Loucy (cell line): ENCODE data around the gene GHITM.
"Not testable (repeated sequence)": the region's sequence is repeated elsewhere in the genome, so short reads cannot be mapped to it uniquely, and the experiment has no call there.

Experiments
- H2AFZ ChIP-seq: fragments of 200-600 bp; sonication (generic); 2 replicates; pipeline ENCODE4 v1.6.0; 2016; ENCODE audit warnings: antibody characterized with exemption, mild to moderate bottlenecking, low read length, moderate library complexity
- H3F3A ChIP-seq: fragments of 200-600 bp; 2 replicates; pipeline ENCODE4 v1.6.0; 2016; ENCODE audit warnings: antibody characterized with exemption, low read depth, mild to moderate bottlenecking
- H3K27me3 ChIP-seq: fragments of 200-600 bp; sonication (generic); 2 replicates; pipeline ENCODE4 v1.6.1; 2014; ENCODE audit warnings: low read length, mild to moderate bottlenecking; ENCODE audit not compliant: insufficient read depth, poor library complexity, severe bottlenecking
- H3K36me3 ChIP-seq: fragments of 200-600 bp; sonication (generic); 2 replicates; pipeline ENCODE4 v1.6.1; 2016; ENCODE audit warnings: low read length; ENCODE audit not compliant: insufficient read depth
- H3K4me1 ChIP-seq: fragments of 200-600 bp; sonication (generic); 2 replicates; pipeline ENCODE4 v1.5.1; 2014; ENCODE audit warnings: low read length, mild to moderate bottlenecking; ENCODE audit not compliant: insufficient read depth, poor library complexity, severe bottlenecking
- H3K4me2 ChIP-seq: fragments of 200-600 bp; sonication (generic); 2 replicates; pipeline ENCODE4 v1.6.0; 2014; ENCODE audit warnings: antibody characterized with exemption, low read length, low read depth, mild to moderate bottlenecking; ENCODE audit not compliant: poor library complexity, severe bottlenecking
- H3K4me3 ChIP-seq: fragments of 200-600 bp; sonication (generic); 2 replicates; pipeline ENCODE4 v1.5.1; 2014; ENCODE audit warnings: low read length, mild to moderate bottlenecking, mixed read lengths; ENCODE audit not compliant: poor library complexity, severe bottlenecking
- H3K79me2 ChIP-seq: fragments of 200-600 bp; sonication (generic); 2 replicates; pipeline ENCODE4 v1.6.1; 2014; ENCODE audit warnings: low read length; ENCODE audit not compliant: insufficient read depth
- H3K9ac ChIP-seq: fragments of 200-600 bp; sonication (generic); 2 replicates; pipeline ENCODE4 v1.6.0; 2014; ENCODE audit warnings: mild to moderate bottlenecking, low read depth, low read length, moderate library complexity; ENCODE audit not compliant: poor library complexity, severe bottlenecking
- H3K9me2 ChIP-seq: fragments of 200-600 bp; sonication (generic); replicated peaks from 2 replicates; pipeline ENCODE4 v1.6.1; 2016; ENCODE audit warnings: low read depth, low read length, mixed read lengths
- H3K9me3 ChIP-seq: fragments of 200-600 bp; sonication (generic); 2 replicates; pipeline ENCODE4 v1.6.1; 2014; ENCODE audit warnings: mild to moderate bottlenecking, antibody characterized with exemption, low read length, low read depth; ENCODE audit not compliant: insufficient read depth
- H4K20me1 ChIP-seq: fragments of 200-600 bp; sonication (generic); 2 replicates; pipeline ENCODE4 v1.6.0; 2014; ENCODE audit warnings: antibody characterized with exemption, low read length, mild to moderate bottlenecking; ENCODE audit not compliant: insufficient read depth, poor library complexity, severe bottlenecking
- EZH2phosphoT487 ChIP-seq: fragments of 200-600 bp; IDR thresholded peaks from 2 replicates; pipeline ENCODE4 v1.6.1; 2018; ENCODE audit warnings: antibody characterized with exemption, mild to moderate bottlenecking, moderate library complexity, borderline replicate concordance
- TF ChIP-seq, protein P1 (sequence below): fragments of 200-600 bp; sonication (generic); conservative IDR thresholded peaks from 2 replicates; pipeline ENCODE4 v1.5.1; 2014; ENCODE audit warnings: mild to moderate bottlenecking, antibody characterized with exemption, low read length

GHITM gene

GRCh38 chr10:84164442-84164841, 25.1 kb downstream of the GHITM start:
- Histone ChIP-seq H3K9me2 (no peaks in the 10 kb centered on the region), H3K79me2 (no peaks in the 10 kb centered on the region), H3K9ac (no peak overlapping the region), H3K36me3 (no peaks in the 10 kb centered on the region), H2AFZ (no peak overlapping the region), H3K4me1 (no peaks in the 10 kb centered on the region), H3K9me3 (no peaks in the 10 kb centered on the region), H3K4me2 (no peak overlapping the region), H3K27me3 (no peaks in the 10 kb centered on the region), H3F3A (no peaks in the 10 kb centered on the region), H4K20me1 (no peaks in the 10 kb centered on the region), H3K4me3 (no peak overlapping the region)
- no peak for TF ChIP-seq EZH2phosphoT487
- TF ChIP-seq, protein P1, sequence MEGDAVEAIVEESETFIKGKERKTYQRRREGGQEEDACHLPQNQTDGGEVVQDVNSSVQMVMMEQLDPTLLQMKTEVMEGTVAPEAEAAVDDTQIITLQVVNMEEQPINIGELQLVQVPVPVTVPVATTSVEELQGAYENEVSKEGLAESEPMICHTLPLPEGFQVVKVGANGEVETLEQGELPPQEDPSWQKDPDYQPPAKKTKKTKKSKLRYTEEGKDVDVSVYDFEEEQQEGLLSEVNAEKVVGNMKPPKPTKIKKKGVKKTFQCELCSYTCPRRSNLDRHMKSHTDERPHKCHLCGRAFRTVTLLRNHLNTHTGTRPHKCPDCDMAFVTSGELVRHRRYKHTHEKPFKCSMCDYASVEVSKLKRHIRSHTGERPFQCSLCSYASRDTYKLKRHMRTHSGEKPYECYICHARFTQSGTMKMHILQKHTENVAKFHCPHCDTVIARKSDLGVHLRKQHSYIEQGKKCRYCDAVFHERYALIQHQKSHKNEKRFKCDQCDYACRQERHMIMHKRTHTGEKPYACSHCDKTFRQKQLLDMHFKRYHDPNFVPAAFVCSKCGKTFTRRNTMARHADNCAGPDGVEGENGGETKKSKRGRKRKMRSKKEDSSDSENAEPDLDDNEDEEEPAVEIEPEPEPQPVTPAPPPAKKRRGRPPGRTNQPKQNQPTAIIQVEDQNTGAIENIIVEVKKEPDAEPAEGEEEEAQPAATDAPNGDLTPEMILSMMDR, result no peak

GRCh38 chr10:84166620-84167288, 27.4 kb downstream of the GHITM start:
- H3K9ac ChIP-seq, result no peak overlapping the region

DNA sequence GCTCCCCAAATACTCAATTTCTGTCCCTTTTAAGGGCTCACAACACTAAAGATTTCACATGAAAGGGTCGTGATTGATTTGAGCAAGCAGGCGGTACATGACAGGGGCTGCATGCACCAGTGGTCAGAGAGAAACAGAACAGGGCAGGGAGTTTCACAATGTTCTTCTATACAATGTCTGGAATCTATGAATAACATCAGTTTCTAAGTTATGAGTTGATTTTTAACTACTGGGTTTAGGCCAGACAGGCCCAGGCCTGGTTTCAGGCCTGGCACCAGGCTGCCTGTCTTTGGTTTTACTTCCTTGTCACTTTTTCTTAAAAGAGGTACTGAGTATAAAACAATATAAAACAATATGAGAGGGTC, 28.0 kb downstream of the GHITM start:
- not testable (repeated sequence) for H2AFZ ChIP-seq, H3K4me2 ChIP-seq, H4K20me1 ChIP-seq, H3K36me3 ChIP-seq, H3K79me2 ChIP-seq, H3K4me3 ChIP-seq, H3K9me3 ChIP-seq, H3K4me1 ChIP-seq, H3K27me3 ChIP-seq, H3K9ac ChIP-seq, H3F3A ChIP-seq, H3K9me2 ChIP-seq

More at GRCh38 chr10:84166620-84167288, 27.4 kb downstream of the GHITM start:
- no peaks in the 10 kb centered on the region for H3K36me3 ChIP-seq
- H3K4me2 ChIP-seq, result no peak overlapping the region
- no peaks in the 10 kb centered on the region for H3K9me3 ChIP-seq
- H2AFZ ChIP-seq, result no peak overlapping the region
- no peaks in the 10 kb centered on the region for H3K27me3 ChIP-seq
- H3K4me3 ChIP-seq, result no peak overlapping the region
- H3K79me2 ChIP-seq, result no peaks in the 10 kb centered on the region
- no peaks in the 10 kb centered on the region for H4K20me1 ChIP-seq
- no peaks in the 10 kb centered on the region for H3F3A ChIP-seq
- no peaks in the 10 kb centered on the region for H3K4me1 ChIP-seq
- H3K9me2 ChIP-seq, result no peaks in the 10 kb centered on the region
- TF ChIP-seq EZH2phosphoT487, result no peak
- TF ChIP-seq, protein P1, result no peak

DNA sequence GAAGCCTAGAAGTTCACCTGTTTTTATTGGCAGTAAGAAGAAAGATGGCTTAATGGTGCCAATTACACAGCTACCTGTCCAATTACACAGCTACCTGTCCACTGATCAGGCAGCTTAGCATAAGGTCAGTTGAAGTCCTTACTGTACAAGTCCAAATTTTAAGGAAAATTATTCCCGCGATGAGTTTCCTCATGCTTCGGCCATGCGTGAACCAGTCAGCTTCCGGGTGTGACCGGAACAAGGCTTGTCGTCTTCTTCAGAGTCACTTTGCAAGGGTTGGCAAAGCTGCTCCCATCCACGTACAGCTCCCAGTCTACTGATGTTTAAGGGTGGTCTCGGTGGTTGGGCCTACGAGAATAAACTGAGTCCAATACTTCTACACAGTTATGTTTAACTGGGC, 29.1 kb downstream of the GHITM start:
- H3F3A ChIP-seq, H3K4me3 ChIP-seq, H3K36me3 ChIP-seq, H3K27me3 ChIP-seq, H3K9me2 ChIP-seq, H3K9me3 ChIP-seq, H3K79me2 ChIP-seq, H2AFZ ChIP-seq, H3K4me2 ChIP-seq, H4K20me1 ChIP-seq, H3K9ac ChIP-seq, H3K4me1 ChIP-seq: not testable (repeated sequence)

- H3K9me3 ChIP-seq, H3K4me3 ChIP-seq, H3F3A ChIP-seq, H3K27me3 ChIP-seq, H3K9ac ChIP-seq, H3K36me3 ChIP-seq, H3K79me2 ChIP-seq, H2AFZ ChIP-seq, H3K4me2 ChIP-seq, H3K4me1 ChIP-seq, H4K20me1 ChIP-seq, H3K9me2 ChIP-seq: not testable (repeated sequence)
Measured at GRCh38 chr10:84171237-84171636, 31.9 kb downstream of the GHITM start.

DNA sequence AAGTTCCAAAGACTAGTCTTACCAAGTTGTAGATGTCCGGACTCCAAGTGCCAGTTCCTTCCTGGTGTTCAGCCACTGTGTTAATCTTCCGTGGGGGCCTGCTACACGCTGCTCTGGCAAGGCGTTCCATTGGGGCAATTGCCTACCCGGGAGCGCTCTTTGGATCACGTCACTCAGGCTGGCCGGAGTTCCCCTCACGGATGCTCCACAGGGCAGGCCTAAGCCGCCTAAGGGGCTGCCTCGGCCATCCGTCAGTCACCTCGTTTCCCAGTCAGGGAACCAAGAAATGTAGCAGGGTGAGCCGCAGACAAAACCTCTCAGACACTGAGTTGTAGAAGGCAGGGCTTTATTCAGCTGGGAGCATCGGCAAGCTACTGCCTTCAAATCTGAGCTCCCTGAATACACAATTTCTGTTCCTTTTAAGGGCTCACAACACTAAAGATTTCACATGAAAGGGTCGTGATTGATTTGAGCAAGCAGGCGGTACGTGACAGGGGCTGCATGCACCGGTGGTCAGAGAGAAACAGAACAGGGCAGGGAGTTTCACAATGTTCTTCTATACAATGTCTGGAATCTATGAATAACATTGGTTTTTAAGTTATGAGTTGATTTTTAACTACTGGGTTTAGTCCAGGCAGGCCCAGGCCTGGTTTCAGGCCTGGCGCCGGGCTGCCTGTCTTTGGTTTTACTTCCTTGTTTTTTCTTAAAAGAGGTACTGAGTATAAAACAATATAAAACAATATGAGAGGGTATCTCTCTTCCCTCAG, 32.6 kb downstream of the GHITM start:
- not testable (repeated sequence) for H3K9me3 ChIP-seq, H3K9me2 ChIP-seq, H3K4me3 ChIP-seq, H3K9ac ChIP-seq, H3F3A ChIP-seq, H3K4me1 ChIP-seq, H3K27me3 ChIP-seq, H3K36me3 ChIP-seq, H4K20me1 ChIP-seq, H3K79me2 ChIP-seq, H3K4me2 ChIP-seq, H2AFZ ChIP-seq
